ENCODE results near the gene SPPL3. TPM values are rescaled to one million over a fixed set of nuclear protein-coding genes. Genes with fewer than 3 reads are reported as not detected.

The SPPL3 gene
- total RNA-seq, 1 experiment from 2014 or later = 18.8 TPM

DNA sequence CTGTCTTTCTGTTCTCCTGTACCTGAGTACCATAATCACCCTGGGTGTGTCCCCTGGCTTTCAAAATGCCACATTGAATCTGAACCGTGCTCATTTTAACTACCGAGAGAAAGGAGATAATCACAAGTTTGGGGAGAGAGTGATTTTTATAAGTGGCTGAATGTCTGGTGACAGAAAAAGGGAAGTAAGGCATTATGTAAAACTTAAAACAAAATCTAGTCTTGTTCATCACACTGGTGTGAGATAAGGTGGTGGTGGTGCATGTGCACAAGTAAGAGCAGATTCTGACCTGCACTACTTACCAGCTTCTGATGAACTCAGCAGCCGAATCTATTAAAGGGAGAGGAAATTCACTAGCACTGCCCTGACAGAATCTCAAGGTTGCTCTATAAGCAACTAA, 56.3 kb downstream of the SPPL3 start:
- H3K36me3 ChIP-seq (ENCODE audit: low read depth, low read length) = no peaks in the 10 kb centered on the region
- H3K4me1 ChIP-seq (ENCODE audit: insufficient read depth, low read length) = peaks cover 36% of the 10 kb centered on the region
- no peaks in the 10 kb centered on the region for H3K9me2 ChIP-seq (replicated peaks; ENCODE audit: low read length)
- H3K4me2 ChIP-seq (ENCODE audit: low read length) = no peak overlapping the region
- H3K27me3 ChIP-seq (ENCODE audit: low read length) = no peaks in the 10 kb centered on the region
- H4K20me1 ChIP-seq (ENCODE audit: low read length) = no peaks in the 10 kb centered on the region
- no peaks in the 10 kb centered on the region for H3F3A ChIP-seq (ENCODE audit: low read length, unreplicated experiment)
- H3K27ac ChIP-seq (ENCODE audit: low read length) = no peak overlapping the region
- no TSS peak for BruUV-seq (replicated peaks)
- H2AFZ ChIP-seq (ENCODE audit: low read length) = no peak overlapping the region
- DNase-seq (no peak), ATAC-seq (no peak)
- TF ChIP-seq EZH2phosphoT487 (IDR thresholded peaks at IDR 0.05; ENCODE audit: borderline replicate concordance, low read length) (no peak), EZH2 (IDR thresholded peaks at IDR 0.05; ENCODE audit: low read length, unreplicated experiment) (no peak)
- TF ChIP-seq, protein P1, sequence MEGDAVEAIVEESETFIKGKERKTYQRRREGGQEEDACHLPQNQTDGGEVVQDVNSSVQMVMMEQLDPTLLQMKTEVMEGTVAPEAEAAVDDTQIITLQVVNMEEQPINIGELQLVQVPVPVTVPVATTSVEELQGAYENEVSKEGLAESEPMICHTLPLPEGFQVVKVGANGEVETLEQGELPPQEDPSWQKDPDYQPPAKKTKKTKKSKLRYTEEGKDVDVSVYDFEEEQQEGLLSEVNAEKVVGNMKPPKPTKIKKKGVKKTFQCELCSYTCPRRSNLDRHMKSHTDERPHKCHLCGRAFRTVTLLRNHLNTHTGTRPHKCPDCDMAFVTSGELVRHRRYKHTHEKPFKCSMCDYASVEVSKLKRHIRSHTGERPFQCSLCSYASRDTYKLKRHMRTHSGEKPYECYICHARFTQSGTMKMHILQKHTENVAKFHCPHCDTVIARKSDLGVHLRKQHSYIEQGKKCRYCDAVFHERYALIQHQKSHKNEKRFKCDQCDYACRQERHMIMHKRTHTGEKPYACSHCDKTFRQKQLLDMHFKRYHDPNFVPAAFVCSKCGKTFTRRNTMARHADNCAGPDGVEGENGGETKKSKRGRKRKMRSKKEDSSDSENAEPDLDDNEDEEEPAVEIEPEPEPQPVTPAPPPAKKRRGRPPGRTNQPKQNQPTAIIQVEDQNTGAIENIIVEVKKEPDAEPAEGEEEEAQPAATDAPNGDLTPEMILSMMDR (conservative IDR thresholded peaks at IDR 0.05; ENCODE audit: low read depth, low read length) = no peak
- H3K9me3 ChIP-seq (ENCODE audit: low read length) = no peaks in the 10 kb centered on the region
- ChIA-PET CTCF (no interaction called here), POLR2A (ENCODE audit: unreplicated experiment) (interaction anchor here (0.6 kb wide), 1 partner anchor 946 kb away, joined by 3 read pairs; no protein-coding TSS in a partner anchor)
- no peak overlapping the region for H3K4me3 ChIP-seq (ENCODE audit: low read length)
- intact Hi-C loops (cut with micrococcal nuclease) = loop anchor here (5.0 kb wide), 1 partner anchor 61 kb away; no protein-coding TSS in a partner anchor
- peaks cover 62% of the 10 kb centered on the region for H3K79me2 ChIP-seq (ENCODE audit: low read length)
- H3K9ac ChIP-seq (ENCODE audit: low read length) = no peak overlapping the region

DNA sequence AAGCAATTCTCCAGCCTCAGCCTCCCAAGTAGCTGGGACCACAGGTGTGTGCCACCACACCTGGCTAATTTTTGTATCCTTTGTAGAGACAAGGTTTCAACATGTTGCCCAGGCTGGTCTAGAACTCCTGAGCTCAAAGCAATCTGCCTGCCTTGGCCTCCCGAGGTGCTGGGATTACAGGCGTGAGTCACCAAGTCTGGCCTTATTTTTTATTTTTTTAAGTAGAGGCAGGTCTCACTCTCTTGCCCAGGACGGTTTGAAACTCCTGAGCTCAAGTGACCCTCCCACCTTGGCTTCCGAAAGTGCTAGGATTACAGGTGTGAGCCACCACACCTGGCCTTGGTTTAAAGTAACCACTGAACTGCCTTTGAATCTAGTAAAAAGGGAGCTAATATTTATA, 56.8 kb downstream of the SPPL3 start:
- no peaks in the 10 kb centered on the region for H3K9me3 ChIP-seq (ENCODE audit: low read length)
- no peak overlapping the region for H3K9ac ChIP-seq (ENCODE audit: low read length)
- H3K36me3 ChIP-seq (ENCODE audit: low read depth, low read length) = no peaks in the 10 kb centered on the region
- H2AFZ ChIP-seq (ENCODE audit: low read length) = no peak overlapping the region
- DNase-seq (peak; percentile 34), ATAC-seq (no peak)
- POLR2A ChIA-PET (ENCODE audit: unreplicated experiment) = interaction anchor here (0.6 kb wide), 1 partner anchor 947 kb away, joined by 3 read pairs; no protein-coding TSS in a partner anchor
- peaks cover 36% of the 10 kb centered on the region for H3K4me1 ChIP-seq (ENCODE audit: insufficient read depth, low read length)
- H3K4me3 ChIP-seq (ENCODE audit: low read length) = no peak overlapping the region
- CTCF ChIA-PET = no interaction called here
- no TSS peak for BruUV-seq (replicated peaks)
- TF ChIP-seq EZH2 (IDR thresholded peaks at IDR 0.05; ENCODE audit: low read length, unreplicated experiment) (no peak), EZH2phosphoT487 (IDR thresholded peaks at IDR 0.05; ENCODE audit: borderline replicate concordance, low read length) (no peak)
- TF ChIP-seq, protein P1 (conservative IDR thresholded peaks at IDR 0.05; ENCODE audit: low read depth, low read length) = no peak
- H3K27ac ChIP-seq (ENCODE audit: low read length) = no peak overlapping the region
- intact Hi-C loops (cut with micrococcal nuclease) = loop anchor here (5.0 kb wide), 1 partner anchor 60 kb away; no protein-coding TSS in a partner anchor
- H3K79me2 ChIP-seq (ENCODE audit: low read length) = peaks cover 62% of the 10 kb centered on the region
- H4K20me1 ChIP-seq (ENCODE audit: low read length) = no peaks in the 10 kb centered on the region
- no peaks in the 10 kb centered on the region for H3F3A ChIP-seq (ENCODE audit: low read length, unreplicated experiment)
- H3K4me2 ChIP-seq (ENCODE audit: low read length) = no peak overlapping the region
- H3K9me2 ChIP-seq (replicated peaks; ENCODE audit: low read length) = no peaks in the 10 kb centered on the region
- H3K27me3 ChIP-seq (ENCODE audit: low read length) = no peaks in the 10 kb centered on the region

DNA sequence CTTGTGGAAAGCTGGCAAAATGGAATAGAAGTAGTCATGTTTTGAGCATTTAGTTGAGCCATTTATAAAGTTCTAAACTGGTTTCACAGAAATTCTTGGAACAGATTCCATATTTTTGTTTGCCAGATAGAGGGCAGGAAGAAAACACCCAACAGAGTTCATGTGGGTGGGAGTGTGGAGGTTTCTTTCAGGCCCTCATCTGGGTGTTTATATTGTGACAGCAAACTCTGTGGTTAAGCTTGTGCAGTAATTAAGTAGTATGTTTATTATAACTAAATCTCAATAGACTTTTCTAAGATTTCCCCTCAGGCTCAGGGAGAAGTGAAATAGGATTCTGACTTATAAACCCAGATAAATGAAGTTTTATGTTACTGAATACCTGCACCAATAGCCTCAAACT, 57.4 kb downstream of the SPPL3 start:
- no peak for ATAC-seq
- POLR2A ChIA-PET (ENCODE audit: unreplicated experiment) = no interaction called here
- peak; percentile 19 for DNase-seq

More for the DNA sequence above, 57.4 kb downstream of the SPPL3 start:
- Histone ChIP-seq H3K27me3 (ENCODE audit: low read length) (no peaks in the 10 kb centered on the region), H3K79me2 (ENCODE audit: low read length) (peaks cover 58% of the 10 kb centered on the region), H3K4me1 (ENCODE audit: insufficient read depth, low read length) (peaks cover 36% of the 10 kb centered on the region), H4K20me1 (ENCODE audit: low read length) (no peaks in the 10 kb centered on the region), H2AFZ (ENCODE audit: low read length) (no peak overlapping the region), H3F3A (ENCODE audit: low read length, unreplicated experiment) (no peaks in the 10 kb centered on the region), H3K4me3 (ENCODE audit: low read length) (no peak overlapping the region), H3K4me2 (ENCODE audit: low read length) (no peak overlapping the region), H3K9me3 (ENCODE audit: low read length) (no peaks in the 10 kb centered on the region), H3K27ac (ENCODE audit: low read length) (no peak overlapping the region), H3K9me2 (replicated peaks; ENCODE audit: low read length) (no peaks in the 10 kb centered on the region), H3K36me3 (ENCODE audit: low read depth, low read length) (no peaks in the 10 kb centered on the region), H3K9ac (ENCODE audit: low read length) (no peak overlapping the region)
- intact Hi-C loops (cut with micrococcal nuclease) = loop anchor here (5.0 kb wide), 1 partner anchor 59 kb away; no protein-coding TSS in a partner anchor
- TF ChIP-seq, protein P1 (conservative IDR thresholded peaks at IDR 0.05; ENCODE audit: low read depth, low read length) = no peak
- TF ChIP-seq EZH2 (IDR thresholded peaks at IDR 0.05; ENCODE audit: low read length, unreplicated experiment) = no peak
- no peak for TF ChIP-seq EZH2phosphoT487 (IDR thresholded peaks at IDR 0.05; ENCODE audit: borderline replicate concordance, low read length)
- no TSS peak for BruUV-seq (replicated peaks)
- CTCF ChIA-PET = no interaction called here

All from PC-3 (cell line).